ENCODE measurements around the gene KRTAP13-1. TPM values are rescaled to one million over a fixed set of nuclear protein-coding genes. Genes with fewer than 3 reads are reported as not detected.

The KRTAP13-1 gene, protein sequence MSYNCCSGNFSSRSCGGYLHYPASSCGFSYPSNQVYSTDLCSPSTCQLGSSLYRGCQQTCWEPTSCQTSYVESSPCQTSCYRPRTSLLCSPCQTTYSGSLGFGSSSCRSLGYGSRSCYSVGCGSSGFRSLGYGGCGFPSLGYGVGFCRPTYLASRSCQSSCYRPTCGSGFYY
- total RNA-seq (2014; rRNA removed; shearing (Covaris generic)) = not detected in 2 replicates

DNA sequence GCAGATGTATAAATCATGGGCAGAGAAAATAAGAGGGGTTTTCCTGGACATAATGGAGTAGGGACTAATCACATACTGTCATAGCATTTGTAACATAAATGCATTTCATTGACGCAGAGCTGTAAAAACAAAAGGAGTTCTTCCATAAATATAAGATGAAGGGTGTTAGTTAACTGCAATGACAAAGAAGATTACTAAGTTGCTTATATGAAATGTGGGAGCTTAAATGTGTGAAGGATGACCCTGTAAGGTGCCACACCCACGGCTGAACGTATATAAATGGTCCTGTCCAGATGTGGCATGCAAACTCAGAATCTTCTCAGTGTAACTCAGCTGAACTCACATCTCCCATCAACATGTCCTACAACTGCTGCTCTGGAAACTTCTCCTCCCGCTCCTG lies at the start of gene KRTAP13-1:
TSS of gene KRTAP13-1 (plus strand) at position 301 of the 400 bp plus-strand sequence. CDS start at position 357, 56 bp downstream.

GRCh38 chr21:30348506-30348905 lies 47.3 kb upstream of the KRTAP13-1 start, which contains the start of gene KRTAP23-1:
Gene KRTAP23-1 (minus strand): TSS chr21:30348606. CDS start chr21:30348606, 0 bp downstream.

GRCh38 chr21:30372139-30372770 lies 23.6 kb upstream of the KRTAP13-1 start, which contains the start of gene KRTAP13-2:
Gene KRTAP13-2 (minus strand): TSS chr21:30372271. CDS start chr21:30372213, 58 bp downstream.

GRCh38 chr21:30425826-30426225 lies 30.0 kb downstream of the KRTAP13-1 start, which contains the start of gene KRTAP13-3:
Gene KRTAP13-3 (minus strand): TSS chr21:30425926. CDS start chr21:30425912, 14 bp downstream.

GRCh38 chr21:30430170-30430655 lies 34.4 kb downstream of the KRTAP13-1 start, which contains the start of gene KRTAP13-4:
Gene KRTAP13-4 (plus strand): TSS chr21:30430220. CDS start chr21:30430276, 56 bp downstream.

DNA sequence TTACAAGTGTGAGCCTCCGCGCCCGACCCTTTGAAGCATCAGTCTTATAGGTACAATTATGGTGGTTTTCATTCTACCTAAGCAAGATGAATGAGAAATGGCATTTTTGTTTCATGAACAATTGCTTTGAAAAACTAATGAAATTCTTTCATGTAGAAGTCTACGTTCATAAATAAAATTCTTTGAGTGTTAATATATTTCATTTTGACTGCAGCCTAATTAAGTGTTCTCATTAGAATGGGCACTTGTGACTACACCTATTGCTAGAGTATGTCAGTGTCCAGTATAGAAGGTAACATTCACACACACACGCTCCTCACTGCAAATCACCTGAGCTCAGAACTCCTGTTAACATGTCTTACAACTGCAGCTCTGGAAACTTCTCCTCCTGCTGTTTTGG lies 44.1 kb downstream of the KRTAP13-1 start, which contains the start of gene KRTAP15-1:
TSS of gene KRTAP15-1 (plus strand) at position 301 of the 400 bp plus-strand sequence. CDS start at position 354, 53 bp downstream.

Small RNA genes within 50 kb of the gene (small RNA-seq; reads per million reads assigned to genes)
- gene KRTAP23-1 (not detected), gene MIR4327 (not detected)

Other genes with a start within 250 kb of the KRTAP13-1 start
- not detected in 2 replicates for gene CLDN17, start 229.2 kb upstream of the KRTAP13-1 start, total RNA-seq (2014; rRNA removed; shearing (Covaris generic))
- gene CLDN8, start 179.9 kb upstream of the KRTAP13-1 start, total RNA-seq (2014; rRNA removed; shearing (Covaris generic)) = not detected in 2 replicates
- gene KRTAP24-1, start 113.1 kb upstream of the KRTAP13-1 start, total RNA-seq (2014; rRNA removed; shearing (Covaris generic)) = not detected in 2 replicates
- not detected in 2 replicates for gene KRTAP25-1, start 106.5 kb upstream of the KRTAP13-1 start, total RNA-seq (2014; rRNA removed; shearing (Covaris generic))
- not detected in 2 replicates for gene KRTAP26-1, start 75.7 kb upstream of the KRTAP13-1 start, total RNA-seq (2014; rRNA removed; shearing (Covaris generic))
- gene KRTAP27-1, start 58.3 kb upstream of the KRTAP13-1 start, total RNA-seq (2014; rRNA removed; shearing (Covaris generic)) = not detected in 2 replicates
- not detected in 2 replicates for gene KRTAP23-1, start 47.4 kb upstream of the KRTAP13-1 start, total RNA-seq (2014; rRNA removed; shearing (Covaris generic))
- not detected in 2 replicates for gene KRTAP13-2, start 23.8 kb upstream of the KRTAP13-1 start, total RNA-seq (2014; rRNA removed; shearing (Covaris generic))
- not detected in 2 replicates for gene KRTAP13-3, start 29.9 kb downstream of the KRTAP13-1 start, total RNA-seq (2014; rRNA removed; shearing (Covaris generic))
- not detected in 2 replicates for gene KRTAP13-4, start 34.2 kb downstream of the KRTAP13-1 start, total RNA-seq (2014; rRNA removed; shearing (Covaris generic))
- gene KRTAP15-1, start 44.2 kb downstream of the KRTAP13-1 start, total RNA-seq (2014; rRNA removed; shearing (Covaris generic)) = not detected in 2 replicates
- gene KRTAP19-1, start 84.3 kb downstream of the KRTAP13-1 start, total RNA-seq (2014; rRNA removed; shearing (Covaris generic)) = not detected in 2 replicates
- gene KRTAP19-2, start 91.4 kb downstream of the KRTAP13-1 start, total RNA-seq (2014; rRNA removed; shearing (Covaris generic)) = not detected in 2 replicates
- gene KRTAP19-3, start 96.0 kb downstream of the KRTAP13-1 start, total RNA-seq (2014; rRNA removed; shearing (Covaris generic)) = not detected in 2 replicates
- not detected in 2 replicates for gene KRTAP19-4, start 101.1 kb downstream of the KRTAP13-1 start, total RNA-seq (2014; rRNA removed; shearing (Covaris generic))
- gene KRTAP19-5, start 106.1 kb downstream of the KRTAP13-1 start, total RNA-seq (2014; rRNA removed; shearing (Covaris generic)) = not detected in 2 replicates
- gene KRTAP19-6, start 145.8 kb downstream of the KRTAP13-1 start, total RNA-seq (2014; rRNA removed; shearing (Covaris generic)) = not detected in 2 replicates
- gene KRTAP19-7, start 165.3 kb downstream of the KRTAP13-1 start, total RNA-seq (2014; rRNA removed; shearing (Covaris generic)) = not detected in 2 replicates
- gene KRTAP22-2, start 194.4 kb downstream of the KRTAP13-1 start, total RNA-seq (2014; rRNA removed; shearing (Covaris generic)) = not detected in 2 replicates
- gene KRTAP6-3, start 196.4 kb downstream of the KRTAP13-1 start, total RNA-seq (2014; rRNA removed; shearing (Covaris generic)) = not detected in 2 replicates
- not detected in 2 replicates for gene KRTAP6-2, start 202.9 kb downstream of the KRTAP13-1 start, total RNA-seq (2014; rRNA removed; shearing (Covaris generic))
- not detected in 2 replicates for gene KRTAP22-1, start 205.1 kb downstream of the KRTAP13-1 start, total RNA-seq (2014; rRNA removed; shearing (Covaris generic))
- not detected in 2 replicates for gene KRTAP6-1, start 217.9 kb downstream of the KRTAP13-1 start, total RNA-seq (2014; rRNA removed; shearing (Covaris generic))
- not detected in 2 replicates for gene KRTAP20-1, start 220.4 kb downstream of the KRTAP13-1 start, total RNA-seq (2014; rRNA removed; shearing (Covaris generic))
- gene KRTAP20-4, start 224.6 kb downstream of the KRTAP13-1 start, total RNA-seq (2014; rRNA removed; shearing (Covaris generic)) = not detected in 2 replicates
- gene KRTAP20-2, start 239.2 kb downstream of the KRTAP13-1 start, total RNA-seq (2014; rRNA removed; shearing (Covaris generic)) = 1.5 TPM in 1 of 2 replicates, not detected in the other
- not detected in 2 replicates for gene KRTAP20-3, start 246.8 kb downstream of the KRTAP13-1 start, total RNA-seq (2014; rRNA removed; shearing (Covaris generic))